ENCODE results near the gene ITGAV.

ITGAV gene

DNA sequence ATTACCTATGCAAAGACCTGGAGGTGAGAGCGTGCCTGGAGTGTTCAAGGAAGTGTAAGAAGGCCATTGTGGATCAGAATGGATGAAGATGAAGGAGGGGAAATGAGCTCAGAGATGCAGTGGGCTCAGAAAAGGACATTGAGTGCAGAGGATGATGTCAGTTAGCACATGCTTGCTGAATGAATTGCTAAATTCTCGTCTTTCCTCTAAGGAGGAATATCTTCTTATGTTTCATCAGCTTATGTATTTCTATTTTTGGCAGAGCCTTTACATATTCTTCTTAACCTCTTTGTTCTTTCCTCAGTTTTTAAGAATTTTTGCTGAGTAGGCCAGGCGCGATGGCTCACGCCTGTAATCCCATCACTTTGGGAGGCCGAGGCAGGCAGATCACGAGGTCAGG lies 134.9 kb downstream of the ITGAV start:
- DNase-seq: no peak

GRCh38 chr2:186725783-186726182 lies 135.9 kb downstream of the ITGAV start:
- DNase-seq: no peak

DNA sequence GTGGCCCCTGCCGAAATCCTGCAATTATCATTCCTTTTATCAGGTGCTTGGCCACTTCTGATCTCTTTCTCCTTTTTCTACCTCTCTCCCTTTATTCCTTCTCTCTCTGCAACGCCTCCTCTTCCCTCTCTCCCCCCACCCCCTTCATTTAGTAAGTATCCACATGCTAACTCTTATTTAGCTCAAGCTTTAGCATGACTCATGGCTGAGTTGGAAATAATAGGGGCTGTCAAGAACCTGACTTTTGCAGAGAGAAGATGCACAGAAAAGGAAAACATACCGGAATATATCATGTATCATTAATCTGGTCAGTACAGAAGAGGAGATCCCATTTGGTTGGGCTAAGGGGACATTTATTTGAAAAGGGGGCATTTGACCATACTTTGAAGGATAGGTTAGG lies 137.1 kb downstream of the ITGAV start:
- DNase-seq: no peak

DNA sequence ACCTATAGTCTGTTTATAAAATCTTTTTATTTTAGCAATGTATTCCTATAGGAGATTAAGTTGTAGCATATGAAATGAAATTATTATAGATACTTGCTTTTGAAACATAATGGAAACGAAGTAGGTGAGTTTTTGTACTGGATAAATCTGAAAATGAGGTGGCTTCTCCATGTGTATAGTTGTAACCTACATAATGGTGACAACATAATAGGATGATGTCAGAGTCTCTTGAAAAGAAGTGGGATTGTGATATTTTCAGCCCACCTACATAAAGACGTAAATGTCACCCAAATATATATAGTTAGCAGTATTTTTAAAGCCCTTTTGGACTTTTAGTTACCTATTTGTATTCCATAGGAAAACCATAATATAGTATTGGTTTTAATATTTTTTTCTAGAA lies 138.8 kb downstream of the ITGAV start:
- DNase-seq: no peak
